Transverse colon (tissue), 4 donors: Measurements from ENCODE around the gene CEACAM1.

Experiments used
- CTCF ChIP-seq, 5 experiments: fragments of 200-600 bp in 3 of 5; fragments of 450-650 bp in 2 of 5; sonication (generic) in 3 of 5; IDR thresholded peaks; 1 replicate in 2 of 5; 2 replicates in 3 of 5; pipeline ENCODE4 v1.5.1; 2016 to 2017; ENCODE audit warnings: antibody characterized with exemption in 5 of 5, inconsistent platforms in 3 of 5, mild to moderate bottlenecking in 2 of 5, moderate library complexity in 1 of 5
- EP300 ChIP-seq: sonication (generic); formaldehyde crosslinking; IDR thresholded peaks from one replicate; pipeline ENCODE4 v1.6.1; 2017; ENCODE audit warnings: antibody characterized with exemption, low read depth
- POLR2A ChIP-seq: fragments of 450-650 bp; IDR thresholded peaks from one replicate; pipeline ENCODE4 v1.6.1; 2016; ENCODE audit warnings: antibody characterized with exemption, mild to moderate bottlenecking, moderate library complexity
- POLR2AphosphoS5 ChIP-seq, 3 donors: sonication (generic); formaldehyde crosslinking; IDR thresholded peaks; one replicate each; pipeline ENCODE4 v1.6.1; 2016; ENCODE audit warnings: antibody characterized with exemption in 3 of 3

GRCh38 chr19:42477117-42477516, 51.2 kb downstream of the CEACAM1 start:
- no peak for TF ChIP-seq CTCF (IDR thresholded peaks at IDR 0.05)
- TF ChIP-seq POLR2A, result no peak
- no peak for TF ChIP-seq EP300
- TF ChIP-seq POLR2AphosphoS5 (IDR thresholded peaks at IDR 0.05), result no peak
